KMS-11 (cell line): ENCODE results near the gene FAM193A.

ENCODE experiments used
- H2AFZ ChIP-seq: fragments of 200-600 bp; sonication (generic); 2 replicates; pipeline ENCODE4 v1.6.1; 2016; ENCODE audit warnings: antibody characterized with exemption, mixed run types, low read depth
- H3K27ac ChIP-seq: fragments of 200-600 bp; sonication (generic); 2 replicates; pipeline ENCODE4 v1.6.1; 2016; ENCODE audit warnings: mild to moderate bottlenecking, mixed run types
- H3K27me3 ChIP-seq: fragments of 200-600 bp; sonication (generic); 2 replicates; pipeline ENCODE4 v1.6.1; 2017; ENCODE audit warnings: mild to moderate bottlenecking, low read depth, mixed run types, moderate library complexity; ENCODE audit not compliant: insufficient read depth
- H3K36me3 ChIP-seq: fragments of 200-600 bp; sonication (generic); 2 replicates; pipeline ENCODE4 v1.6.1; 2017; ENCODE audit warnings: mild to moderate bottlenecking, mixed run types; ENCODE audit not compliant: insufficient read depth
- H3K4me1 ChIP-seq: fragments of 200-600 bp; sonication (generic); 2 replicates; pipeline ENCODE4 v1.6.1; 2016; ENCODE audit warnings: mild to moderate bottlenecking, low read depth, mixed run types; ENCODE audit not compliant: poor library complexity, severe bottlenecking
- H3K4me2 ChIP-seq: fragments of 200-600 bp; sonication (generic); 2 replicates; pipeline ENCODE4 v1.7.0; 2016; ENCODE audit warnings: mild to moderate bottlenecking, mixed run types
- H3K4me3 ChIP-seq: fragments of 200-600 bp; sonication (generic); IDR thresholded peaks from 2 replicates; pipeline ENCODE4 v1.6.1; 2017; ENCODE audit warnings: low read depth, low read length, mixed read lengths; ENCODE audit not compliant: insufficient read depth
- H3K79me2 ChIP-seq: fragments of 200-600 bp; sonication (generic); 2 replicates; pipeline ENCODE4 v1.6.1; 2016; ENCODE audit warnings: low read depth, mixed run types; ENCODE audit not compliant: insufficient read depth
- H3K9ac ChIP-seq: fragments of 200-600 bp; sonication (generic); 2 replicates; pipeline ENCODE4 v1.6.1; 2016; ENCODE audit warnings: mild to moderate bottlenecking, mixed run types
- H4K20me1 ChIP-seq: fragments of 200-600 bp; sonication (generic); 2 replicates; pipeline ENCODE4 v1.6.1; 2016; ENCODE audit warnings: mild to moderate bottlenecking, mixed run types; ENCODE audit not compliant: insufficient read depth
- TF ChIP-seq, protein P1 (sequence below): fragments of 200-600 bp; sonication (generic); conservative IDR thresholded peaks from 2 replicates; pipeline ENCODE4 v1.6.1; 2017; ENCODE audit warnings: low read depth, mild to moderate bottlenecking, antibody characterized with exemption, low read length, moderate library complexity, mixed read lengths

The FAM193A gene

DNA sequence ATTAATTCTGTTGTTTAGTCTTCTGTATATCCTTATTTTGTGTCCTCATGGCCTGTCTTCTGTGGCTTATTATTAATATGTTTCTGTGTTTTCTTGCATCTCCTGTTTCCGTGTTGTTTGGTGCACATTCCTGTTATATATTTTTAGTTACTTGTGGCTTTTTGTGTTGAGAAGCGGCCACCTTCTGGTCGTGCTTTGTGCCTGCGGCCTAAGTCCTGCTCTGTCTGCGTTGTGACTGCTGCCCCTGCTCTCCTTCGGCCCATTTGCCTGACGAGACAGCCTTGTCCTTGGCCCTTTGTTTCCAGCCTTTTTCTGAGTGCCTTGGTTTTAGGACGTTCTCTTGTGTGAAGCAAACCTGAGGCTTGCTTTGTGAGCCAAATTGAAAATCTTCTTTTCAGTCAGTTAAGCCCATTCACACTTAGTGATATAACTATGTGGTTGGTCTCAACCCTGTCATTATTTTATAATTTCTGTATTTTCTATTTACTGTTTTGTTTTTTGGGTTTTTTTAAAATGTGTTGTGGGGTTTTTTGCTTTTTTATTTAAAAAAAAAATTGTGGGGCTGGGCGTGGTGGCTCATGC is 175.9 kb downstream of the FAM193A start:
- Histone ChIP-seq H3K4me2 (no peak overlapping the region), H2AFZ (no peak overlapping the region), H3K79me2 (no peaks in the 10 kb centered on the region), H3K4me1 (no peaks in the 10 kb centered on the region), H3K27me3 (no peaks in the 10 kb centered on the region), H3K9ac (no peak overlapping the region), H4K20me1 (no peaks in the 10 kb centered on the region), H3K4me3 (no peak overlapping the region), H3K36me3 (no peaks in the 10 kb centered on the region), H3K27ac (no peak overlapping the region)
- TF ChIP-seq, protein P1, sequence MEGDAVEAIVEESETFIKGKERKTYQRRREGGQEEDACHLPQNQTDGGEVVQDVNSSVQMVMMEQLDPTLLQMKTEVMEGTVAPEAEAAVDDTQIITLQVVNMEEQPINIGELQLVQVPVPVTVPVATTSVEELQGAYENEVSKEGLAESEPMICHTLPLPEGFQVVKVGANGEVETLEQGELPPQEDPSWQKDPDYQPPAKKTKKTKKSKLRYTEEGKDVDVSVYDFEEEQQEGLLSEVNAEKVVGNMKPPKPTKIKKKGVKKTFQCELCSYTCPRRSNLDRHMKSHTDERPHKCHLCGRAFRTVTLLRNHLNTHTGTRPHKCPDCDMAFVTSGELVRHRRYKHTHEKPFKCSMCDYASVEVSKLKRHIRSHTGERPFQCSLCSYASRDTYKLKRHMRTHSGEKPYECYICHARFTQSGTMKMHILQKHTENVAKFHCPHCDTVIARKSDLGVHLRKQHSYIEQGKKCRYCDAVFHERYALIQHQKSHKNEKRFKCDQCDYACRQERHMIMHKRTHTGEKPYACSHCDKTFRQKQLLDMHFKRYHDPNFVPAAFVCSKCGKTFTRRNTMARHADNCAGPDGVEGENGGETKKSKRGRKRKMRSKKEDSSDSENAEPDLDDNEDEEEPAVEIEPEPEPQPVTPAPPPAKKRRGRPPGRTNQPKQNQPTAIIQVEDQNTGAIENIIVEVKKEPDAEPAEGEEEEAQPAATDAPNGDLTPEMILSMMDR, result no peak

- H3K4me2 ChIP-seq, result no peak overlapping the region
- no peaks in the 10 kb centered on the region for H3K79me2 ChIP-seq
- no peak overlapping the region for H2AFZ ChIP-seq
- TF ChIP-seq, protein P1, result no peak
- no peaks in the 10 kb centered on the region for H4K20me1 ChIP-seq
- H3K4me1 ChIP-seq, result no peaks in the 10 kb centered on the region
- H3K4me3 ChIP-seq, result no peak overlapping the region
- no peak overlapping the region for H3K27ac ChIP-seq
- H3K27me3 ChIP-seq, result no peaks in the 10 kb centered on the region
- no peaks in the 10 kb centered on the region for H3K36me3 ChIP-seq
- H3K9ac ChIP-seq, result no peak overlapping the region
Observed at GRCh38 chr4:2713337-2713736, 176.9 kb downstream of the FAM193A start.

GRCh38 chr4:2714061-2714770 is 177.8 kb downstream of the FAM193A start:
- Histone ChIP-seq H4K20me1 (no peaks in the 10 kb centered on the region), H3K27me3 (no peaks in the 10 kb centered on the region), H3K4me2 (no peak overlapping the region), H2AFZ (no peak overlapping the region), H3K4me3 (no peak overlapping the region), H3K4me1 (no peaks in the 10 kb centered on the region), H3K9ac (no peak overlapping the region), H3K36me3 (no peaks in the 10 kb centered on the region), H3K79me2 (no peaks in the 10 kb centered on the region), H3K27ac (no peak overlapping the region)
- TF ChIP-seq, protein P1, result no peak

- H3K36me3 ChIP-seq, result no peaks in the 10 kb centered on the region
- H3K27ac ChIP-seq, result no peak overlapping the region
Observed at GRCh38 chr4:2714918-2715317, 178.5 kb downstream of the FAM193A start.

More at GRCh38 chr4:2714918-2715317, 178.5 kb downstream of the FAM193A start:
- H3K4me2 ChIP-seq, result no peak overlapping the region
- H4K20me1 ChIP-seq, result no peaks in the 10 kb centered on the region
- no peak overlapping the region for H3K4me3 ChIP-seq
- H2AFZ ChIP-seq, result no peak overlapping the region
- H3K4me1 ChIP-seq, result no peaks in the 10 kb centered on the region
- H3K79me2 ChIP-seq, result no peaks in the 10 kb centered on the region
- TF ChIP-seq, protein P1, result no peak
- no peak overlapping the region for H3K9ac ChIP-seq
- H3K27me3 ChIP-seq, result no peaks in the 10 kb centered on the region
